GM12878 (cell line): Measurements from ENCODE around the gene GAREM1. TPM values are rescaled to one million over a fixed set of nuclear protein-coding genes. Genes with fewer than 3 reads are reported as not detected.

Experiments used
- ATAC-seq: fragments of 200-7000 bp; cut with Tn5 transposase; 3 replicates; pipeline ENCODE4 v1.9.1; 2020; ENCODE audit warnings: mild to moderate bottlenecking, moderate library complexity
- BruUV-seq: library from RNA; stranded (reverse); fragments of 400-500 nt; replicated peaks from 2 replicates; lab custom pipeline; 2021; lab: Mats Ljungman, UMichigan
- CTCF ChIA-PET: fragments of 300-600 bp; sonication (Branson Sonifier 250); formaldehyde crosslinking; extraction: SDS; loops from one replicate; lab custom pipeline; 2021; ENCODE audit warnings: inconsistent platforms; lab: Yijun Ruan, JAX
- POLR2A ChIA-PET: fragments of 350-600 bp; formaldehyde crosslinking; extraction: SDS; loops from one replicate; lab custom pipeline; 2021; ENCODE audit warnings: inconsistent platforms; lab: Charles Lee
- RAD21 ChIA-PET: fragments of 300-600 bp; sonication (Branson Sonifier 250); formaldehyde crosslinking; loops from one replicate; lab custom pipeline; 2023; ENCODE audit warnings: antibody characterized with exemption; ENCODE audit not compliant: unreplicated experiment; lab: Charles Lee
- SMC1A ChIA-PET: fragments of 300-600 bp; sonication (Branson Sonifier 250); formaldehyde crosslinking; loops from one replicate; lab custom pipeline; 2023; ENCODE audit not compliant: unreplicated experiment, uncharacterized antibody; lab: Charles Lee
- DNase-seq: peaks from one replicate; pipeline ENCODE4 v3.0.0-alpha.2; 2011; ENCODE audit warnings: low read depth, low spot score
- FAIRE-seq: peaks from 3 replicates; lab custom pipeline; 2011; peaks lifted over from hg19 to GRCh38; lab: Jason Lieb, UNC
- H2AFZ ChIP-seq: 2 replicates; pipeline ENCODE4 v1.6.0; 2011; ENCODE audit warnings: low read depth, low read length, control low read depth; ENCODE audit not compliant: control insufficient read depth
- H3K27ac ChIP-seq: 2 replicates; pipeline ENCODE4 v1.5.1; 2011; ENCODE audit warnings: control low read depth; ENCODE audit not compliant: control insufficient read depth, insufficient read depth
- H3K27me3 ChIP-seq, 2 experiments: replicated peaks in 1 of 2; 2 replicates each; pipeline versions ENCODE4 v1.6.0 to v1.6.1; 2011; ENCODE audit warnings: low read length in 1 of 2; ENCODE audit not compliant: control insufficient read depth in 2 of 2, insufficient read depth in 2 of 2
- H3K36me3 ChIP-seq, 2 experiments: 2 replicates each; pipeline ENCODE4 v1.5.1; 2011; ENCODE audit warnings: low read length in 1 of 2; ENCODE audit not compliant: control insufficient read depth in 2 of 2, insufficient read depth in 2 of 2
- H3K4me1 ChIP-seq: 2 replicates; pipeline ENCODE4 v1.6.1; 2011; ENCODE audit warnings: mild to moderate bottlenecking, low read length, moderate library complexity, mixed read lengths; ENCODE audit not compliant: control insufficient read depth, insufficient read depth
- H3K4me2 ChIP-seq: 2 replicates; pipeline ENCODE4 v1.6.0; 2011; ENCODE audit warnings: control low read depth; ENCODE audit not compliant: control insufficient read depth, insufficient read depth
- H3K4me3 ChIP-seq: fragments of 200-600 bp; sonication (generic); 2 replicates; pipeline ENCODE4 v1.5.1; 2016
- H3K79me2 ChIP-seq: 2 replicates; pipeline ENCODE4 v1.6.0; 2011; ENCODE audit warnings: low read length; ENCODE audit not compliant: control insufficient read depth, insufficient read depth
- H3K9ac ChIP-seq: 2 replicates; pipeline ENCODE4 v1.8.0; 2011; ENCODE audit warnings: low read length, control low read depth, mixed read lengths; ENCODE audit not compliant: control insufficient read depth, insufficient read depth
- H3K9me3 ChIP-seq: replicated peaks from 3 replicates; pipeline ENCODE4 v1.5.1; 2011; ENCODE audit warnings: mild to moderate bottlenecking, low read length; ENCODE audit not compliant: control insufficient read depth, insufficient read depth
- H4K20me1 ChIP-seq: 2 replicates; pipeline ENCODE4 v1.6.0; 2011; ENCODE audit not compliant: control insufficient read depth, insufficient read depth
- BHLHE40 ChIP-seq, 2 experiments: fragments of 450-650 bp in 1 of 2; IDR thresholded peaks; 2 replicates each; pipeline ENCODE4 v1.6.1; 2011 to 2017; ENCODE audit warnings: low read depth in 2 of 2, borderline replicate concordance in 1 of 2, improper control_type of control experiment in 1 of 2, low read length in 1 of 2, mild to moderate bottlenecking in 1 of 2
- BMI1 ChIP-seq: fragments of 450-650 bp; IDR thresholded peaks from 2 replicates; pipeline ENCODE4 v1.6.1; 2016; ENCODE audit warnings: mild to moderate bottlenecking, moderate library complexity, borderline replicate concordance
- CBX3 ChIP-seq: fragments of 200-600 bp; sonication (generic); IDR thresholded peaks from 2 replicates; pipeline ENCODE4 v1.6.1; 2016; ENCODE audit warnings: low read depth, borderline replicate concordance
- EED ChIP-seq: sonication (generic); IDR thresholded peaks from 2 replicates; pipeline ENCODE4 v1.6.1; 2016; ENCODE audit warnings: antibody characterized with exemption, low read depth
- ESRRA ChIP-seq: IDR thresholded peaks from 2 replicates; pipeline ENCODE4 v1.6.1; 2012; ENCODE audit warnings: mild to moderate bottlenecking, low read length, improper control_type of control experiment
- HDGF ChIP-seq: fragments of 450-650 bp; IDR thresholded peaks from 2 replicates; pipeline ENCODE4 v1.6.1; 2016; ENCODE audit warnings: antibody characterized with exemption
- LARP7 ChIP-seq: fragments of 450-650 bp; IDR thresholded peaks from 2 replicates; pipeline ENCODE4 v1.6.1; 2017; ENCODE audit warnings: mild to moderate bottlenecking
- MYB ChIP-seq: fragments of 150-350 bp; IDR thresholded peaks from 2 replicates; pipeline ENCODE4 v1.6.1; 2014; ENCODE audit warnings: mild to moderate bottlenecking, low read depth, low read length, borderline replicate concordance
- NKRF ChIP-seq: fragments of 450-650 bp; conservative IDR thresholded peaks from 2 replicates; pipeline ENCODE4 v1.6.1; 2017; ENCODE audit warnings: mild to moderate bottlenecking, moderate library complexity
- PAX8 ChIP-seq: fragments of 450-650 bp; IDR thresholded peaks from 2 replicates; pipeline ENCODE4 v1.6.1; 2017; ENCODE audit warnings: mild to moderate bottlenecking, moderate library complexity
- TCF7 ChIP-seq: IDR thresholded peaks from 2 replicates; pipeline ENCODE4 v1.6.1; 2014; ENCODE audit warnings: antibody characterized with exemption, borderline replicate concordance
- ZBTB4 ChIP-seq: fragments of 450-650 bp; formaldehyde crosslinking; IDR thresholded peaks from 2 replicates; pipeline ENCODE4 v1.4.0; 2022; ENCODE audit warnings: mild to moderate bottlenecking, moderate library complexity
- WGBS: methylation state at CpG from one replicate; pipeline ENCODE4 v1.1.6; 2016; ENCODE audit warnings: low lambda C conversion rate; ENCODE audit not compliant: insufficient replicate concordance, insufficient coverage; ENCODE audit errors: missing lambda C conversion rate; 5-methylcytosine and 5-hydroxymethylcytosine counted together
- in situ Hi-C: fragments of 300-500 bp; cut with MboI; formaldehyde crosslinking; loops from 9 replicates; pipeline ENCODE4 v1.14.3; 2018; ENCODE audit warnings: mixed read lengths
- intact Hi-C: fragments of 100-400 bp; cut with micrococcal nuclease; formaldehyde crosslinking; loops from one replicate; pipeline ENCODE4 v1.14.2; 2022; ENCODE audit not compliant: unreplicated experiment
- polyA plus RNA-seq, 11 experiments: library from polyadenylated mRNA; depleted of rRNA in 4 of 11; unstranded in 6 of 11; stranded (reverse) in 5 of 11; fragments of >200 nt; fragmentation: Nextera tagmentation in 4 of 11; fragmentation: Illumina TruSeq in 1 of 11; extraction: Ambion mirVana in 4 of 11; extraction: Trizol in 1 of 11; gene quantifications; 1 replicate in 1 of 11; 2 replicates in 10 of 11; pipeline versions ENCODE4 v1.2.1 to v1.2.3, GENCODE V29; 2011 to 2016; ENCODE audit warnings: inconsistent platforms in 2 of 11, missing spikeins in 2 of 11, low read depth in 1 of 11
- total RNA-seq, 4 experiments: library from RNA; depleted of rRNA in 3 of 4; stranded (reverse); fragments of >200 nt in 3 of 4; fragmentation: Illumina TruSeq in 1 of 4; extraction: Trizol in 1 of 4; gene quantifications; 2 replicates each; pipeline versions ENCODE4 v1.2.1 to v1.2.3, GENCODE V29; 2013 to 2021

The GAREM1 gene
- total and polyA plus RNA-seq, 10 of the 15 experiments (the other 5 are each of a cell fraction or from before 2014, with no cell fraction given), result 0.05 to 0.29 (median 0.05) TPM; not detected in 7

GRCh38 chr18:32242395-32242794 lies 228.3 kb downstream of the GAREM1 start:
- FAIRE-seq (no peak), DNase-seq (no peak), ATAC-seq (no peak)
- no peak overlapping the region for H3K9ac ChIP-seq
- H3K9me3 ChIP-seq, result no peaks in the 10 kb centered on the region
- POLR2A ChIA-PET, result interaction anchor here (0.5 kb wide), 1 partner anchor 692 kb away, joined by 5 read pairs; no protein-coding TSS in a partner anchor
- SMC1A ChIA-PET, result no interaction called here
- H3K4me3 ChIP-seq, result no peak overlapping the region
- no peak overlapping the region for H2AFZ ChIP-seq
- H3K4me1 ChIP-seq, result no peaks in the 10 kb centered on the region
- H3K79me2 ChIP-seq, result no peaks in the 10 kb centered on the region
- RAD21 ChIA-PET, result no interaction called here
- intact Hi-C loops, result no loop called here
- peaks cover 2% of the 10 kb centered on the region in 2 experiments; a peak in 2 of 4 replicates for H3K27me3 ChIP-seq
- H3K4me2 ChIP-seq, result no peak overlapping the region
- no TSS peak for BruUV-seq
- H3K36me3 ChIP-seq, result no peaks in the 10 kb centered on the region
- no peaks in the 10 kb centered on the region for H4K20me1 ChIP-seq
- H3K27ac ChIP-seq, result no peak overlapping the region
- in situ Hi-C loops, result no loop called here
- TF ChIP-seq MYB (no peak), ESRRA (no peak), NKRF (no peak), TCF7 (no peak), ZBTB4 (CRISPR knock-in tag) (no peak), BHLHE40 (IDR thresholded peaks at IDR 0.05; ENCODE audit: borderline replicate concordance in 1 of 2, low read depth in 2 of 2, low read length in 1 of 2) (no peak), BMI1 (no peak), HDGF (no peak), LARP7 (no peak), EED (no peak), PAX8 (no peak), CBX3 (no peak)
- TF ChIP-seq, all 136 proteins: peak for 0
- CTCF ChIA-PET, result no interaction called here
- WGBS, result 15% methylated on average over 2 of the region's 2 CpGs
